Measurements from ENCODE around the gene FADS2. TPM values are rescaled to one million over a fixed set of nuclear protein-coding genes. Genes with fewer than 3 reads are reported as not detected.
A peak's percentile ranks its signal among the peaks of the same experiment; 100 is the strongest.

Gene FADS2
- total RNA-seq, 1 experiment from 2014 or later = 254 TPM

- peak; percentile 100 for DNase-seq (ENCODE audit: low read depth)
Observed at GRCh38 chr11:61887839-61888494, 59.9 kb downstream of the FADS2 start.

GRCh38 chr11:61888590-61888989, 60.5 kb downstream of the FADS2 start:
- no peak for DNase-seq (ENCODE audit: low read depth)

GRCh38 chr11:61889831-61890230, 61.7 kb downstream of the FADS2 start:
- DNase-seq (ENCODE audit: low read depth) = no peak

GRCh38 chr11:61890529-61891330, 62.6 kb downstream of the FADS2 start:
- DNase-seq (ENCODE audit: low read depth) = peak; percentile 86

- DNase-seq (ENCODE audit: low read depth) = peak; percentile 83
Observed at GRCh38 chr11:61891331-61892084, 63.4 kb downstream of the FADS2 start, which contains the start of gene FADS3. Gene FADS3, minus strand, starts transcription at chr11:61891545. Its CDS starts 164 bp downstream, at chr11:61891381.

- DNase-seq (ENCODE audit: low read depth) = no peak
Observed at GRCh38 chr11:61892085-61892370, 63.9 kb downstream of the FADS2 start.

GRCh38 chr11:61893981-61894380, 65.9 kb downstream of the FADS2 start:
- DNase-seq (ENCODE audit: low read depth) = peak; percentile 78

- no peak for DNase-seq (ENCODE audit: low read depth)
Observed at GRCh38 chr11:61895046-61895717, 67.1 kb downstream of the FADS2 start.

GRCh38 chr11:61895718-61896059, 67.6 kb downstream of the FADS2 start:
- no peak for DNase-seq (ENCODE audit: low read depth)

GRCh38 chr11:61896665-61897386, 68.7 kb downstream of the FADS2 start:
- DNase-seq (ENCODE audit: low read depth) = no peak

- DNase-seq (ENCODE audit: low read depth) = peak; percentile 53
Observed at GRCh38 chr11:61897387-61898246, 69.5 kb downstream of the FADS2 start.

GRCh38 chr11:61898247-61898582, 70.1 kb downstream of the FADS2 start:
- DNase-seq (ENCODE audit: low read depth) = no peak

GRCh38 chr11:61899146-61899841, 71.2 kb downstream of the FADS2 start:
- peak; percentile 59 for DNase-seq (ENCODE audit: low read depth)

- no peak for DNase-seq (ENCODE audit: low read depth)
Observed at GRCh38 chr11:61900251-61900650, 72.2 kb downstream of the FADS2 start.

- DNase-seq (ENCODE audit: low read depth) = no peak
Observed at GRCh38 chr11:61901397-61901796, 73.3 kb downstream of the FADS2 start.

- no peak for DNase-seq (ENCODE audit: low read depth)
Observed at GRCh38 chr11:61902313-61902712, 74.2 kb downstream of the FADS2 start.

- DNase-seq (ENCODE audit: low read depth) = no peak
Observed at GRCh38 chr11:61903845-61904244, 75.7 kb downstream of the FADS2 start.

- DNase-seq (ENCODE audit: low read depth) = no peak
Observed at GRCh38 chr11:61904539-61905048, 76.5 kb downstream of the FADS2 start.

GRCh38 chr11:61905067-61905696, 77.1 kb downstream of the FADS2 start:
- no peak for DNase-seq (ENCODE audit: low read depth)

Data from M059J (cell line).